OCI-M1 (cell line): ENCODE data around the gene JAK1.

Experiments
- DNase-seq: peaks from one replicate; lab custom pipeline; 2025; lab: John Stamatoyannopoulos, UW

The JAK1 gene

GRCh38 chr1:64891448-64891825, 74.9 kb downstream of the JAK1 start:
- no peak for DNase-seq

DNA sequence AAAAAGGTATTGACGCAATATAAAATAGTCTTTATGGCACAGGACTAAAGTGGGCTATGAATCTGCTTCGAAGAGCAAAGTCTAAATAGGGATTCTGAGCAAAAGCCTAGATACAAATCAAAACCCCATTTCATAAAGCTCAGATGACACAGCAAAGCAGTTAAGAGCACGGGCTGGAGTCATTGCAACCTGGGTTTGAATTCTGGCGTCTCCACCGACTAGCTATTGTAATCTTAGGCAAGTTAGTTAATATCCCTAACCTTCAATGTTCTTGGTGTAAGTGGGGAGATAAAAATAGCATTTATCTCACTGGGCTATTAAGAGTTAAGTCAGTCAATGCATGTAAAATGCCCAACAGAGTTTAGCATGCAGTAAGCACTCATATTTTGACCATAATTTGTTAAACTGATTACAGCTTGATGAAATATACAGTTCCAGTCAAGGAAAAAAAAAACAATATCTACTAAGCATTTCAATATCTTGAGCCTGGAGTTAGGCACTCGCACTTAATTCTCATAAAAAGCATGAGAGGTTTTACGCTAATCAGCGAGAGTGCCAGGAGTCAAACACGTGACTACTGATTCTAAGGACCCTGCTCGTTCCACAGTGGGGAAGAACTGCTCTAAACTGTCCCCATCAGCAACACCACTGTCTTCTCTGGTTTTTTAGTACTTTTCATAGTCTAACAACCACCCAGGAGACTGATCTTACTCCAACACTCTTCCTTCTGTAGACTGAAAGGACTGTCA, 75.5 kb downstream of the JAK1 start:
- no peak for DNase-seq

- no peak for DNase-seq
These were observed 78.6 kb downstream of the JAK1 start for GRCh38 chr1:64887689-64888217.

DNA sequence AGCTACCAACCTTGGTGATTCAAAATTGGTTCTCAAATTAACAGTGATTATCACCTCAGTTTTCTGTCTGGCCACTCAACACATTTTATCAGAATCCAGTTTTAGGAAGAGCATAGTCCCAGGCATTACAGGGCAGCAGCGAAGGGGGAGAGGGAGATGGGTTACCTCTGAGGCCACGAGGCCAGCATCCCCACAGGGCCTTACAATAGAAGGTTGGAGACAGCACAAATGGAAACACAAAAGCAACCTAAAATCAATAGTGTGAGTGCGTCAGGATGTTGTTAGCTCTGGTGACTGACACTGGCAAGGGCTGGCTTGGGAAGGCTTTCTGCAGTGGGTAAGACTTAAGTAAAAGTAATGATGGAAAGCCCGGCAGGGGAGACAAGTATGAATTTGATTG, 79.5 kb downstream of the JAK1 start:
- no peak for DNase-seq

DNA sequence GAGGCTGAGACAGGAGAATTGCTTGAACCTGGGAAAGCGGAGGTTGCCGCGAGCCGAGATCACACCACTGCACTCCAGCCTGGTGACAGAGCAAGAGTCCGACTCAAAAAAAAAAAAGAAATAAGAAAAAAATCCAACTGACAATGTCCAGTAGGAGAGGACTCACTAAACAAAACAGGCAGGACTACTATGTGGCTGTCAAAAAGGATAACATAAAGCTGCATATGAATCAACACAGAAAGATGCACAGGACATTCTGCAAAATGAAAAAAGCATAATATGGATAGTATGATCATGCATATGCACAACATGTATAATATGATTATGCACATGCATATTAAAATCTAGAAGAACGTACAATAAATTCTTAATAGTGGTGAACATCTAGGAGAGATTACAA, 80.7 kb downstream of the JAK1 start:
- no peak for DNase-seq

DNA sequence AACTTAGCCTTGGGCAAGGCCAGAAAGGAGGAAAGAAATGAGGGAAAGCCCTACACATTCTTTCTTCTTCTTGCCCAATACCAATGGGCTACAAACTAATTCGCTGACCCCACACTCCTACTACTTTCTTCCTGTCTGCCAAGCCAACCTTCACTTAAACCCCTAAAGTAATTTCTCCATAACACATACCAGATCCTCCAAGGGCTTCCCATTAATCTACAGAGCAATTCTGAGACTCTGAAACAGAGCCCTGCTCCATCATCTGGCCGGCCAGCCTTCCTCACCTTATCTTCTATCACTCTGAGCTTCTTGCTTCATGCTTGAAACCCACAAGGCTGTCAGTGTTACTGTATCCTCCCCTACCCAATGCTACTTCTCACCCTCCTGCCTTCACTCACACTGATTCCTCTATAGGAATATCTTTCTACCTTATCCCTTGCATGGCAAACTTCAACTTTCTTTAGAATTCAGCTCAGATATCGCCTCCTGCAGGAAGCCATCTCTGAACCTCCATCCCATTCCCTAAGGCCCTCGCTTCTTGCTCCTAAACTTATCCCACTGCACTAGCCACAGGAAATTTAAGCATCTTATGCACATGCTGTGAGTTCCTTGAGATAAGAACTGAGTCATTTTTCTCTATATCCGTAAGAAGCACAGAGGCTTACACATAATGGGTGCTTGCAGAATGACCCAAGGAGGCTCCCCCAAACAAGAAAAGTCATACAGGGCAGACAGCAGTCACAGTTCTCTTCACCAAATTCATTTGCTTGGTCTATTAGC, 81.9 kb downstream of the JAK1 start:
- no peak for DNase-seq

DNA sequence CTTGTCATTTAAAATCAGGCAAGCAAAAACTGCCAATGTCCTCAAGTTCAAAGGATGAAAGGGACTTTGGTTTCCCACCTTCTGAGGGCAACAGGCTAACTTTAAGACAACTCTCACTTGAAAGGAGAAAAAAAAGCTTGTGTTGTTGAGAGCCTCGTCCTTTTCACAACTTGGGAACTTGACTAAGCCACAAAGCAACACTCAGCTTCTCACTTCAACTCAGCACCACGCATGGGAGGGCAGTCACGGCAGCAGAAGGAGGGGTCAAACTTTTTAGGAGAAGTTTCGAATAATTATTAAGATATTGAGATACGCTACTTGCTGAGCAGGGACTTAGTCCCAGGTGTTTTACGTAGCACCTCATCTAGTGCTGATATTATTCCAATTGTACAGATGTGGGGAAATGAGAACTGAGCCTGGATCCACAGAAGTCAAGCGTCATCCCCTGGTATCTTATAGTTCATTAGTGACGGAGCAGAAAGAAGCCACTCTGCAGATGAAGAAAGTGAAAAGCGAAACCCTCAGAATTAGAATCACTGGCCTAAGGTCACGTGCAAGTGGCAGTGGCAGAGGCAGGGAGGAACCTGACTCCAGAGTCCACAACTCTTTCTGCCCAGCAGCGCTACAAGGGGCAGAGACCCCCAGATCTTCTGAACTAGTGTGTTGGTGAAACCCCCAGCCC, 83.6 kb downstream of the JAK1 start:
- DNase-seq: no peak

- DNase-seq: no peak
These were observed 85.1 kb downstream of the JAK1 start for GRCh38 chr1:64881281-64881680.

DNA sequence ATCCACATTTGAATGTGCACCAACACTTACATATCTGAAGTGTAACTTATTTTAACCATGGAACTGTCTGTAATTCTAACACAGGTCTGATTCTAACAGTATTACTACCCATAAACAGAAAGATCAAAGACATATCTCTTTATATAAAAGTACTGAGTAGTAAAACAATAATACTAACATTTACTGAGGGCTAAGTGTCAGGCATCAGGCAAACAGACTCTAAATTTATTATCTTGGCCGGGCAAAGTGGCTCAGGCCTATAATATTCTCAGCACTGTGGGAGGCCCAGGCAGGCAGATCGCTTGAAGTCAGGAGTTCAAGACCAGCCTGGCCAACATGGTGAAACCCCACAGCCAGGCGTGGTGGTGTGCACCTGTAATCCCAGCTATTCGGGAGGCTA, 85.9 kb downstream of the JAK1 start:
- DNase-seq: no peak

DNA sequence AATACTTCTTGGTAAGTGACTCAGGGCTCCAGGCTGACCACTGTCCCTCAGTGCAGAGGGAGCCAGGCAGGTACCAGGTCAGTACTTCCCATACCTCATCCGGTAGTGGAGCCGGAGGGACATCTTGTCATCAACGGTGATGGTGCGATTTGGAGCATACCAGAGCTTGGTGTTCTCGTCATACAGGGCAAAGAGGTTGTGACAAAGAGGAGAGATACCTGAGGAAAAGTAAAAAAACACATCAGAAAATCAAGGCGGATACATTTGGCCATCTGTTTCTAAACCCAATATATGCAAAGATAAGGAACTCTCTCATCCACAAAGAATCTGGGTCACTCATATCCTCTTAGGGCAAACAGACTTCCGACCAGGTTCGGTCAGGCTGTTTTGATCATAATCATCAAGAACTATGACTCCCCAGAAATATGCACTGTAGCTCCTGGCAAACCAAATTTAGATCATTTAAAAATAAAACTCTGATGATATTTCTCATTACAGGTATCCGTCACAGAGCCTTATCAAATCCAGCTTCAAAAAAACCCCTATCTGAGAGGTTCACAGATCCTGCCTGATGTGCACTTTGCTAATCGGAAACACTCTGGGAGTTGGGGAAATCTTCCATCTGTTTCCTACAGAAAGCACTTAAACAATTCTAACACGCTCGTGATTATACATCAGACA, 87.3 kb downstream of the JAK1 start:
- DNase-seq: no peak

DNA sequence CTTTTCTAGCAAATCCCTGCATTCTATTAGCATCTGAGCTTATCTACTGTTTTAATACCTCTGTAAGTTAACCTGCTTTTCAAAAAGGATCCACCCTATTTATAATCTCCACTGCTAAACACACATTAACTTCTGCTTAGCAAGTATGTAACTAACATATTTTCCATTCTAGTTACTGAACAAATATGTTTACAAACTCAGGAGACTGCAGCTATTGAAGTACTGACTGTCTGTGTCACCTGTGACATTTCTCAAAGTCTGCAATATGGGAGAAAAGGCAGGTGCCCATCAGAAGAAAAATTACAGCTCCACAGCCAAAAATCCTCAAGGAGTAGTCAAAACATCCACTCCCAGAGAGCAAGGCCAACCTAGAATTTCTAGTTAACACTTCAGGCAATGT, 88.3 kb downstream of the JAK1 start:
- DNase-seq: no peak

GRCh38 chr1:64877598-64877997, 88.8 kb downstream of the JAK1 start:
- no peak for DNase-seq

GRCh38 chr1:64877151-64877550, 89.2 kb downstream of the JAK1 start:
- DNase-seq: no peak

- no peak for DNase-seq
These were observed 90.7 kb downstream of the JAK1 start for GRCh38 chr1:64875606-64876005.

GRCh38 chr1:64875101-64875500, 91.2 kb downstream of the JAK1 start:
- no peak for DNase-seq

DNA sequence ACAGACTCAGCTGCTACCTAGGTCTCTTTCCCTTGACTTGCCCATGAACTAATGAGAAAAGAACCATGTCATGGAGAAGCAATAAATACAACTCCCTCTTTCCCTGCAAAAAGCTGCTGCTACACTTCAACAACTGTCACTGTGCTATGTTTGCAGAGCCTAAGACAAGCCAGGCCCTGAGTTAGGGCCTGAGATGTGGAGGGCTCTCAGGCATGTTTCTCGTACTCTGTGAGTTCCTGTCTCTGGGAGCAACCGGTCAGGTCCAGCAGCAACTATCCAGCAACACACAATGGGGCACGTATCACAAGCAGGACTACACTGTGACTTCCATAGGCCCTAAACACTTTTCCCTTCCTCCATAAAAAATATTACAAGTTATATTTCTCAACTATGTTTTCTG, 91.7 kb downstream of the JAK1 start:
- no peak for DNase-seq

DNA sequence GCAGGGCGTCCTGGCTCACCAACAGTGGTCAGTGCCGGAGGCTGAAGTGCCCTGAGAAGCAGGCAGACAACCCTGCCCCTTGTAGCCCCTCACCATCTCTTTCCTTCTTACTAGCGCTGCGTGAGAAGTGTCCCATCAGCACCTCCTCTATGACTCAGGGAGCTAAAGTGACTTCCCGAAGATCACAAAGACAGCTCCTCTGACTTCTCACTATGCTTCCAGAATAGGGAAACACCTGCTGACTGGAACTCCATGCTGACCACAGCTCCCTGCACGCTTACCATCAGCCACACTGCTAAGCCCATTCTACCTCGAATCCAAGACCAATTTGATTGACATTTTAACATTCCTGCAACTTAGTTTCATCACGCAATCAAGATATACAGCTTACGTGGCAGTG, 92.8 kb downstream of the JAK1 start:
- DNase-seq: no peak

DNA sequence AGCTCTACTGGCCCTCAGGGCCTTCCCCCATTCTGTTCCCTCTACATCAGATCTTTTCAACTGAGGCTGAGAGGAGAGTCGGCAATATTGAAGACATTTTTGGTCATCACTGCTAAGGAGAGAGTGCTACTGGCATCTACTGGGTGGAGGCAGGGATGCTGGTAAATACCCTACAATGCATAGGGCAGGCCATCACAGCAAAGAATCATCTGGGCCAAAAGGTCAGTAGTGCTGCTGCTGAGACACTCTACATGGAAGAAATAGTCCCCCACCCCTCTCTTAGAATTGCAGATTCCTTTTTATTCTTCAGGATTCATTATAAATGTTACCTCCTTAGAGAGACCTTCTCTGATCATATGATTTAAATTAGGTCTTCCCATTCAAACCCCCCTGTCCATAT, 94.3 kb downstream of the JAK1 start:
- DNase-seq: no peak

DNA sequence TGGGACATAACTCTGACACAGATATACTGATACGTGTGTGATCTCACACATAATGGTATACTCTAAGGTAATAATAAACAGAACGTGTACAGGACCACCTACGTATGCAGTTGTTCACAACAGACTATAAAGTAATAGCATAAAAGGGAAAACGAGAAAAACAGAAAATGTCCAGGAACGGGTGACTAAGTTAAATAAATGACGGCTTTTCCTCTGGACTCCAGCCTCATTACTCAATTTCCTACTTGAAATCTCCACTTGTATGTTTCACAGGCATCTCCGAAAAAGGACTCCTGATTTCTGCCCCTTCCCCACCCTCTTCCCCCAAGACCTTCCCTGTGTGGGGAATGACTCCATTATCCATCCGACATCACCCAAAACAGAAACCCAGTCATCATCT, 95.1 kb downstream of the JAK1 start:
- DNase-seq: no peak

- DNase-seq: no peak
These were observed 99.1 kb downstream of the JAK1 start for GRCh38 chr1:64867266-64867665.

GRCh38 chr1:64866689-64867088, 99.7 kb downstream of the JAK1 start:
- no peak for DNase-seq

GRCh38 chr1:64865105-64865757, 101.1 kb downstream of the JAK1 start:
- peak; percentile 54 for DNase-seq
